ENCODE measurements around the gene PDGFD. TPM values are rescaled to one million over a fixed set of nuclear protein-coding genes. Genes with fewer than 3 reads are reported as not detected.

Gene PDGFD
- total RNA-seq, 1 experiment from 2014 or later, result 1.7 TPM

- H3K79me2 ChIP-seq (ENCODE audit: insufficient read depth, low read length), result no peaks in the 10 kb centered on the region
- no peak overlapping the region for H3K23ac ChIP-seq (ENCODE audit: insufficient read length, low read depth, low read length)
- no peak overlapping the region for H2BK15ac ChIP-seq (ENCODE audit: low read depth, low read length)
- H2BK120ac ChIP-seq (ENCODE audit: low read depth, low read length, poor library complexity, severe bottlenecking), result no peak overlapping the region
- H3K18ac ChIP-seq (ENCODE audit: insufficient read length, low read depth, low read length), result no peak overlapping the region
- H3K27me3 ChIP-seq (ENCODE audit: insufficient read depth, low read length), result no peaks in the 10 kb centered on the region
- no peak overlapping the region for H2AK5ac ChIP-seq (ENCODE audit: insufficient read length, low read length)
- H3K23me2 ChIP-seq (ENCODE audit: insufficient read length, low read depth, low read length, poor library complexity, severe bottlenecking), result no peaks in the 10 kb centered on the region
- no peaks in the 10 kb centered on the region for H3K79me1 ChIP-seq (ENCODE audit: insufficient read depth, low read depth, low read length, poor library complexity, severe bottlenecking)
- no peak overlapping the region for H4K8ac ChIP-seq (replicated peaks; ENCODE audit: insufficient read length, low read depth, low read length)
- no peak overlapping the region for H3K4me2 ChIP-seq (ENCODE audit: insufficient read depth, insufficient read length, low read length)
- H3K4ac ChIP-seq (ENCODE audit: low read depth, low read length), result no peak overlapping the region
- H3K4me1 ChIP-seq (ENCODE audit: insufficient read depth, low read length), result no peaks in the 10 kb centered on the region; the same call in 1 of the 2 replicates
- H2BK12ac ChIP-seq (ENCODE audit: insufficient read length, low read depth, low read length), result no peak overlapping the region
- no peaks in the 10 kb centered on the region for H3K9me3 ChIP-seq (ENCODE audit: control insufficient read depth, low read depth, low read length)
- H3K27ac ChIP-seq (ENCODE audit: insufficient read length, low read depth, low read length), result no peak overlapping the region
- H4K5ac ChIP-seq (ENCODE audit: insufficient read length, low read depth, low read length), result no peak overlapping the region
- no peaks in the 10 kb centered on the region for H4K20me1 ChIP-seq (ENCODE audit: control insufficient read depth, insufficient read depth, insufficient read length)
- Mint-ChIP-seq H3K27me3 (ENCODE audit: low read depth) (no peaks in the 10 kb centered on the region), H3K36me3 (ENCODE audit: insufficient read depth in 1 of 3, low read depth in 3 of 3) (no peaks in the 10 kb centered on the region), H3K9me3 (no peaks in the 10 kb centered on the region), H3K4me3 (no peak overlapping the region), H3K27ac (no peak overlapping the region), H3K4me1 (no peaks in the 10 kb centered on the region)
- no peak overlapping the region for H2BK5ac ChIP-seq (ENCODE audit: insufficient read length, low read length)
- H2BK20ac ChIP-seq (ENCODE audit: low read depth, low read length, poor library complexity, severe bottlenecking), result no peak overlapping the region
- H3K14ac ChIP-seq (ENCODE audit: insufficient read depth, low read length), result no peak overlapping the region
- H3T11ph ChIP-seq (ENCODE audit: low read length), result no peak overlapping the region
- no peak overlapping the region for H2AFZ ChIP-seq (ENCODE audit: low read length)
- no peak for DNase-seq
- H3K9ac ChIP-seq (ENCODE audit: extremely low read depth, insufficient read length, low read length), result no peak overlapping the region
- TF ChIP-seq CTCF (conservative IDR thresholded peaks at IDR 0.05), result no peak
- no peak overlapping the region for H3K56ac ChIP-seq (ENCODE audit: insufficient read length, low read depth, low read length)
- no peak overlapping the region for H4K91ac ChIP-seq (ENCODE audit: insufficient read length, low read depth, low read length)
These were observed 19.6 kb upstream of the PDGFD start for GRCh38 chr11:104183593-104183992.
